ENCODE data around the gene PPP2R2B.

GRCh38 chr5:146770980-146771379 lies 107.6 kb downstream of the PPP2R2B start:
- TF ChIP-seq GABPB1 (CRISPR knock-in tag; IDR thresholded peaks at IDR 0.05) (no peak), FOXP4 (CRISPR knock-in tag; IDR thresholded peaks at IDR 0.05) (no peak), CTCF (IDR thresholded peaks at IDR 0.05) (no peak), CREB1 (CRISPR knock-in tag; IDR thresholded peaks at IDR 0.05) (no peak), ATF6 (CRISPR knock-in tag; IDR thresholded peaks at IDR 0.05) (no peak)
- TF ChIP-seq, protein P1, sequence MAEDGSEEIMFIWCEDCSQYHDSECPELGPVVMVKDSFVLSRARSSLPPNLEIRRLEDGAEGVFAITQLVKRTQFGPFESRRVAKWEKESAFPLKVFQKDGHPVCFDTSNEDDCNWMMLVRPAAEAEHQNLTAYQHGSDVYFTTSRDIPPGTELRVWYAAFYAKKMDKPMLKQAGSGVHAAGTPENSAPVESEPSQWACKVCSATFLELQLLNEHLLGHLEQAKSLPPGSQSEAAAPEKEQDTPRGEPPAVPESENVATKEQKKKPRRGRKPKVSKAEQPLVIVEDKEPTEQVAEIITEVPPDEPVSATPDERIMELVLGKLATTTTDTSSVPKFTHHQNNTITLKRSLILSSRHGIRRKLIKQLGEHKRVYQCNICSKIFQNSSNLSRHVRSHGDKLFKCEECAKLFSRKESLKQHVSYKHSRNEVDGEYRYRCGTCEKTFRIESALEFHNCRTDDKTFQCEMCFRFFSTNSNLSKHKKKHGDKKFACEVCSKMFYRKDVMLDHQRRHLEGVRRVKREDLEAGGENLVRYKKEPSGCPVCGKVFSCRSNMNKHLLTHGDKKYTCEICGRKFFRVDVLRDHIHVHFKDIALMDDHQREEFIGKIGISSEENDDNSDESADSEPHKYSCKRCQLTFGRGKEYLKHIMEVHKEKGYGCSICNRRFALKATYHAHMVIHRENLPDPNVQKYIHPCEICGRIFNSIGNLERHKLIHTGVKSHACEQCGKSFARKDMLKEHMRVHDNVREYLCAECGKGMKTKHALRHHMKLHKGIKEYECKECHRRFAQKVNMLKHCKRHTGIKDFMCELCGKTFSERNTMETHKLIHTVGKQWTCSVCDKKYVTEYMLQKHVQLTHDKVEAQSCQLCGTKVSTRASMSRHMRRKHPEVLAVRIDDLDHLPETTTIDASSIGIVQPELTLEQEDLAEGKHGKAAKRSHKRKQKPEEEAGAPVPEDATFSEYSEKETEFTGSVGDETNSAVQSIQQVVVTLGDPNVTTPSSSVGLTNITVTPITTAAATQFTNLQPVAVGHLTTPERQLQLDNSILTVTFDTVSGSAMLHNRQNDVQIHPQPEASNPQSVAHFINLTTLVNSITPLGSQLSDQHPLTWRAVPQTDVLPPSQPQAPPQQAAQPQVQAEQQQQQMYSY (CRISPR knock-in tag; IDR thresholded peaks at IDR 0.05) = no peak
